ENCODE measurements around the gene LCN10.
"Not testable (repeated sequence)": the region's sequence is repeated elsewhere in the genome, so short reads cannot be mapped to it uniquely, and the experiment has no call there.

The LCN10 gene

GRCh38 chr9:136711751-136712689, 30.7 kb downstream of the LCN10 start, which contains the start of gene DIPK1B:
TSS of gene DIPK1B (plus strand) at chr9:136712572. CDS start at chr9:136712666, 94 bp downstream.
- no peak for DNase-seq (ENCODE audit: low read depth)
- TF ChIP-seq CTCF (IDR thresholded peaks at IDR 0.05; ENCODE audit: insufficient read depth, low read depth, low read length, missing control alignments) = no peak
- H3K4me3 ChIP-seq (ENCODE audit: low read depth, low read length) = no peak within 1 kb of the TSS

- DNase-seq (ENCODE audit: low read depth); H3K4me3 ChIP-seq (ENCODE audit: low read depth, low read length): not testable (repeated sequence)
Measured at GRCh38 chr9:136711219-136711648, 31.5 kb downstream of the LCN10 start.

GRCh38 chr9:136710543-136710942, 32.2 kb downstream of the LCN10 start:
- H3K4me3 ChIP-seq (ENCODE audit: low read depth, low read length) = no peak overlapping the region
- DNase-seq (ENCODE audit: low read depth) = no peak
- TF ChIP-seq CTCF (IDR thresholded peaks at IDR 0.05; ENCODE audit: insufficient read depth, low read depth, low read length, missing control alignments) = no peak

- no peak overlapping the region for H3K4me3 ChIP-seq (ENCODE audit: low read depth, low read length)
- TF ChIP-seq CTCF (IDR thresholded peaks at IDR 0.05; ENCODE audit: insufficient read depth, low read depth, low read length, missing control alignments) = no peak
- DNase-seq (ENCODE audit: low read depth) = no peak
Measured at GRCh38 chr9:136709454-136710109, 33.2 kb downstream of the LCN10 start.

GRCh38 chr9:136707849-136708517, 34.8 kb downstream of the LCN10 start:
- no peak for DNase-seq (ENCODE audit: low read depth)
- H3K4me3 ChIP-seq (ENCODE audit: low read depth, low read length) = no peak overlapping the region

GRCh38 chr9:136707011-136707410, 35.7 kb downstream of the LCN10 start:
- DNase-seq (ENCODE audit: low read depth) = no peak
- no peak for TF ChIP-seq CTCF (IDR thresholded peaks at IDR 0.05; ENCODE audit: insufficient read depth, low read depth, low read length, missing control alignments)

More at GRCh38 chr9:136707849-136708517, 34.8 kb downstream of the LCN10 start:
- TF ChIP-seq CTCF (IDR thresholded peaks at IDR 0.05; ENCODE audit: insufficient read depth, low read depth, low read length, missing control alignments) = no peak

GRCh38 chr9:136705564-136705963, 37.2 kb downstream of the LCN10 start:
- no peak for TF ChIP-seq CTCF (IDR thresholded peaks at IDR 0.05; ENCODE audit: insufficient read depth, low read depth, low read length, missing control alignments)
- no peak for DNase-seq (ENCODE audit: low read depth)
- H3K4me3 ChIP-seq (ENCODE audit: low read depth, low read length) = no peak overlapping the region

More at GRCh38 chr9:136707011-136707410, 35.7 kb downstream of the LCN10 start:
- H3K4me3 ChIP-seq (ENCODE audit: low read depth, low read length) = no peak overlapping the region

GRCh38 chr9:136704741-136705140, 38.0 kb downstream of the LCN10 start:
- DNase-seq (ENCODE audit: low read depth); H3K4me3 ChIP-seq (ENCODE audit: low read depth, low read length): not testable (repeated sequence)

Measured in GM12865 (cell line).